ENCODE results near the gene PRDM16.

DNA sequence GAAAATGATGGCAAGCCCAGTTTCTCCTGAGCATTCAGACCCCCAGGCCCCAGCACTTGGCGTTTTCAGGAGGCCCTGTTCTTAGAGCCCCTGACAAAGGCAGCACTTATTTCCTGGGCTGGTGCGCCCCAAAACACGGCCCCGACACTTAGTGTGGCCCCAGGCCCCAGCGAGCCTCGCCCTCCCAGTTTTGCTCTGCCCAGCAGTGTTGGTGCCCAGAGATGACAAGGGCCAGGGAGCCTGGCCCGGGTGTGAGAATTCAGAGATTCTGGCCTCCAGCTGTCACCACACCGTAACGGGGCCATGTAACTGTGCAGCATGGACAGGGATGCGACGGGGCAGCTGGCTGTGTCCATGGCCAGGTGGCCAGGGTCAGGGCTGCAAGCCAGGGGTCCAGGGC is 367.4 kb downstream of the PRDM16 start:
- TF ChIP-seq, protein P1, sequence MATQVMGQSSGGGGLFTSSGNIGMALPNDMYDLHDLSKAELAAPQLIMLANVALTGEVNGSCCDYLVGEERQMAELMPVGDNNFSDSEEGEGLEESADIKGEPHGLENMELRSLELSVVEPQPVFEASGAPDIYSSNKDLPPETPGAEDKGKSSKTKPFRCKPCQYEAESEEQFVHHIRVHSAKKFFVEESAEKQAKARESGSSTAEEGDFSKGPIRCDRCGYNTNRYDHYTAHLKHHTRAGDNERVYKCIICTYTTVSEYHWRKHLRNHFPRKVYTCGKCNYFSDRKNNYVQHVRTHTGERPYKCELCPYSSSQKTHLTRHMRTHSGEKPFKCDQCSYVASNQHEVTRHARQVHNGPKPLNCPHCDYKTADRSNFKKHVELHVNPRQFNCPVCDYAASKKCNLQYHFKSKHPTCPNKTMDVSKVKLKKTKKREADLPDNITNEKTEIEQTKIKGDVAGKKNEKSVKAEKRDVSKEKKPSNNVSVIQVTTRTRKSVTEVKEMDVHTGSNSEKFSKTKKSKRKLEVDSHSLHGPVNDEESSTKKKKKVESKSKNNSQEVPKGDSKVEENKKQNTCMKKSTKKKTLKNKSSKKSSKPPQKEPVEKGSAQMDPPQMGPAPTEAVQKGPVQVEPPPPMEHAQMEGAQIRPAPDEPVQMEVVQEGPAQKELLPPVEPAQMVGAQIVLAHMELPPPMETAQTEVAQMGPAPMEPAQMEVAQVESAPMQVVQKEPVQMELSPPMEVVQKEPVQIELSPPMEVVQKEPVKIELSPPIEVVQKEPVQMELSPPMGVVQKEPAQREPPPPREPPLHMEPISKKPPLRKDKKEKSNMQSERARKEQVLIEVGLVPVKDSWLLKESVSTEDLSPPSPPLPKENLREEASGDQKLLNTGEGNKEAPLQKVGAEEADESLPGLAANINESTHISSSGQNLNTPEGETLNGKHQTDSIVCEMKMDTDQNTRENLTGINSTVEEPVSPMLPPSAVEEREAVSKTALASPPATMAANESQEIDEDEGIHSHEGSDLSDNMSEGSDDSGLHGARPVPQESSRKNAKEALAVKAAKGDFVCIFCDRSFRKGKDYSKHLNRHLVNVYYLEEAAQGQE (IDR thresholded peaks at IDR 0.05; ENCODE audit: insufficient read depth in 1 of 2, low read depth in 2 of 2, low read length in 1 of 2) = no peak
- TF ChIP-seq, protein P2, sequence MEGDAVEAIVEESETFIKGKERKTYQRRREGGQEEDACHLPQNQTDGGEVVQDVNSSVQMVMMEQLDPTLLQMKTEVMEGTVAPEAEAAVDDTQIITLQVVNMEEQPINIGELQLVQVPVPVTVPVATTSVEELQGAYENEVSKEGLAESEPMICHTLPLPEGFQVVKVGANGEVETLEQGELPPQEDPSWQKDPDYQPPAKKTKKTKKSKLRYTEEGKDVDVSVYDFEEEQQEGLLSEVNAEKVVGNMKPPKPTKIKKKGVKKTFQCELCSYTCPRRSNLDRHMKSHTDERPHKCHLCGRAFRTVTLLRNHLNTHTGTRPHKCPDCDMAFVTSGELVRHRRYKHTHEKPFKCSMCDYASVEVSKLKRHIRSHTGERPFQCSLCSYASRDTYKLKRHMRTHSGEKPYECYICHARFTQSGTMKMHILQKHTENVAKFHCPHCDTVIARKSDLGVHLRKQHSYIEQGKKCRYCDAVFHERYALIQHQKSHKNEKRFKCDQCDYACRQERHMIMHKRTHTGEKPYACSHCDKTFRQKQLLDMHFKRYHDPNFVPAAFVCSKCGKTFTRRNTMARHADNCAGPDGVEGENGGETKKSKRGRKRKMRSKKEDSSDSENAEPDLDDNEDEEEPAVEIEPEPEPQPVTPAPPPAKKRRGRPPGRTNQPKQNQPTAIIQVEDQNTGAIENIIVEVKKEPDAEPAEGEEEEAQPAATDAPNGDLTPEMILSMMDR (IDR thresholded peaks at IDR 0.05) = no peak
- TF ChIP-seq POLR2AphosphoS5 (IDR thresholded peaks at IDR 0.05; ENCODE audit: low read depth, low read length) = no peak
- no peak for TF ChIP-seq SIN3A (IDR thresholded peaks at IDR 0.05; ENCODE audit: borderline replicate concordance, insufficient read depth, low read depth, low read length)
- no peak for TF ChIP-seq TCF7L2 (IDR thresholded peaks at IDR 0.05; ENCODE audit: low read depth, low read length)
